HG02571 (cell line): ENCODE results near the gene ARHGAP26.
"Not testable (repeated sequence)": the region's sequence is repeated elsewhere in the genome, so short reads cannot be mapped to it uniquely, and the experiment has no call there.

Experiments used
- ATAC-seq: cut with Tn5 transposase; IDR thresholded peaks from one replicate; pipeline ENCODE4 v1.9.1; 2021; ENCODE audit warnings: mild to moderate bottlenecking, moderate library complexity; ENCODE audit not compliant: unreplicated experiment

ARHGAP26 gene

DNA sequence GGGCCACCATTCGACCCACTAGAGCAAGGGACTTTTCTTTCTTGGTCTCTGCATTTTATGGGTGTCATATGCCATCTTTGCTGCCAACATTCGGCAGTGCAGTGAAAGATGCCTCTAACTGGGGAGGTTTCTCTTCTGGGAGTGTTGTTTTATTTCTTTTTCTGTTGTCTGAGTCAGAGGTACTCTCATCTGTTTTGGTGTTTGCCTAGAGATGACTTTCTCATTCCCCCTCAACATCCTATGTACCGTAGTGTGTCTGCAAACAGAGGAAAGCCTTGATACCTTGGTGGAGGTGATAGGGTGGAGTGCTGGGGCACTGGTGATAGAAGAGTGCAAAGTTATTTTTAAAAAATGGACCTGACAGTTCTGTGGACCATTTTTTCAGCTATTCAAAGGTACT lies 182.1 kb downstream of the ARHGAP26 start:
- ATAC-seq: no peak

- ATAC-seq: not testable (repeated sequence)
These were observed 182.7 kb downstream of the ARHGAP26 start for GRCh38 chr5:142952871-142953270.

GRCh38 chr5:142954455-142954854 lies 184.3 kb downstream of the ARHGAP26 start:
- ATAC-seq: no peak

DNA sequence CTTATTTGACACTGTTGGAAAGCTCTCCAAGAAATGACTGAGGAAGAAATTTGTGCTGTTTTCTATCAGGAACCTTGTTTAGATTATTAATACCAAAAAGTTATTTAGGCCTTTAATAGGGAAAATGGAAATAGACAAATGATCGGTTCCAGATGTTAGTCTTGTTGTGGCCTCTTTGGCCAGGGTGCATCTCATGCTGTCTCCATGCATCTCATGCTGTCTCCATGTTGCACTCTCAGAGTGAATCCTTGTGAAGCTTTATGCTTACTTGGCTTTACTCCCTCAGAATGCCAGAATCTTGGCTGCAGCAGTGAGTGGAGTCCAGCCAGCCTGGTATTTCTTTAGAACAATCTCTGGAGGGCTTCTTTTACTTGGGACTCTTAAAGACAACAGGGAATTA lies 185.5 kb downstream of the ARHGAP26 start:
- no peak for ATAC-seq

DNA sequence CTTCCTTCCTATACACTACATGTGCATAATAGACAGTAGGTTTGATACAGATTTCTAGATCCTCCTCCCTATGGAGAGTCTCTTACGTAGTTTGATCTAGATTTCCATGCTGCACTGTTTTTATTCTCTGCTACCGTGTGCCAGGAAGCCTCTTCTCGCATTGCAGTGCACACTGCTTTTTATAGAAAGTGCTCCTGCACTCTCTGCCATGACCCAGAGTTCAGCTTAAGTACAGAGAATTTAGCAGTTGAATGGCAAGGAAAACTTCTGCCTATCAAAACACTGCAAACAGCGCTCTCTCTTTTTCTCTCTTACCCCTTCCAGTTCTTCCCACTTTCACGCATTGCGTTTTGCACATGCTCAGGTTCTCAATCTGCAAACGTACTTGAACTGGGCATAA lies 187.4 kb downstream of the ARHGAP26 start:
- ATAC-seq: no peak

GRCh38 chr5:142958944-142959682 lies 188.9 kb downstream of the ARHGAP26 start:
- no peak for ATAC-seq

DNA sequence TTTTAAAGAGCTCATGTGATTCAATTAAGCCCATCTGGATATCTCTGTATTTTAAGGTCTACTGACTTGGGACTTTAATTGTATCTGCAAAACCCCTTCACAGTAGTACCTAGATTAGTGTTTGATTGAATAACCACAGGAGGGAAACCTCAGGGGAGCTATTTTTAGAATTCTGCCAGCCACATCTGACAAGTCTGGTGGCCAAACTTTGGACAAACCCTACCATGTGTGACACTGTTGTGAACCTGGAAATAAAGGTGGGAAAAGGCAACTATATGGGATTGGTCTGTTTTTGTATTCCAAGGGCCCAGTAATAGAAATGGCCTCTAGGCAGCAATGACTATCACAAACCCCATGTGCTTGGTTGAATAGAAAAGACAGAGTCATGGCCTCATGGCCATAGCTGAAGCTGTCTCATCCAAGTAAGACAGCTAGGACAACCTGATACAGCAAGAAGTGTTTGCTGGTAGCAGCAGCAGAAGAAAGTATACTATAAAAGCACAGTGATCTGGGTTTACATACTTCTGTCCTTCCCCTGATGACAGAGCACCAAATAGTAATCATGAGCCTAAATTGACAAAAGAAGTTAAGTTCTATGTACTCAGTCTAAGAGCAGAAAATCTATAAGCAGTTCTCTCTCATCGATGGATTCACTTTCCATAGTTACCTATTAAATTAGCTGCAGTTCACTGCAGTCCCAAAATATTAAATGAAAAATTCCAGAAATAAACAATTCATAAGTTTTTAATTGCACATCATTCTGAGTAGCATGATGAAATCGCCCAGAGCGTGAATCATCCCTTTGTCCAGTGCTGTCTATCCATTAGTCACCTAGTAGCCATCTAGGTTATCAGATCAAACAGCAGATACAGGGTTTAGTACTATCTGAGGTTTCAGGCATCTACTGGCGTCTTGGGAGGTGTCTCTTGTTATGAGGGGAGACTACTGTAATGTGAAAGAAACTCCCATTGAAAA lies 189.8 kb downstream of the ARHGAP26 start:
- no peak for ATAC-seq

GRCh38 chr5:142961440-142962173 lies 191.4 kb downstream of the ARHGAP26 start:
- ATAC-seq: no peak

DNA sequence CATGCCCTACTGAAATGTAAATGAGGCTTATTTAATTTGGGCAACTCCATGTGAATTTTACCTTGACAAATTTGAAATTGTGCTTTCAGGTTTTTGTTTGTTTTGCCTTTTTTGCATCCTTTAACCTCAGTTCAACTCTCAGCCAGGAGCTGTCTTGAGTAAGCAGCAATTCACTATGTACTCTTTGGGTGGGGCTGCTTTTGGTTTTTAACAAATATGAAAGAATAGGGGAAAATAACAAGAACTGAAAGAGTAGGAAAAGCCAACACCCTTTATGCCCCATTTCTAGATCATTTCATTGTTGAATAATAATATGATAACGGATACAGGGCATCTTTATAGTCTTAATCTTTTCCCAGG lies 192.0 kb downstream of the ARHGAP26 start:
- no peak for ATAC-seq

GRCh38 chr5:142965258-142966120 lies 195.3 kb downstream of the ARHGAP26 start:
- not testable (repeated sequence) for ATAC-seq

GRCh38 chr5:142966121-142966420 lies 195.9 kb downstream of the ARHGAP26 start:
- ATAC-seq: no peak

DNA sequence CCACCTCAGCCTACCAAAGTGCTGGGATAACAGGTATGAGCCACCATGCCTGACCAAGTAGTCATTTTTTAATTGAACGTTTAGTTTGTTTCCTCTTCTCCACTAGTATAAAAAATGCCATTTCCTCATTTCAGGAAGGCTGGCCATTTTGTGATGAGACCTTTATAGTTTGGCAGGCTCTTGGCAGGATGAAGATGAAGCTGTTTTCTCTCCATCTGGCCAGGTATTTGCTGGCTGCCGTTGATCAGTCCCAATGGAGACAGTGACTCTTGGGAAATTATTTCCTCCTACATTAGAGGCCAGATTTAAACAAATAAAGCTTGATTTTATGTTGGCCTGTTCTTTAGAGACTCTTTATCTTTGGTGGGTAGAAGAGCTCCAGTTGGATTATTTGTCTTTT lies 199.0 kb downstream of the ARHGAP26 start:
- ATAC-seq: no peak

- no peak for ATAC-seq
These were observed 199.7 kb downstream of the ARHGAP26 start for GRCh38 chr5:142969624-142970439.

GRCh38 chr5:142970440-142971030 lies 200.4 kb downstream of the ARHGAP26 start:
- no peak for ATAC-seq

- no peak for ATAC-seq
These were observed 201.3 kb downstream of the ARHGAP26 start for GRCh38 chr5:142971303-142972013.

GRCh38 chr5:142972064-142972570 lies 201.9 kb downstream of the ARHGAP26 start:
- no peak for ATAC-seq

DNA sequence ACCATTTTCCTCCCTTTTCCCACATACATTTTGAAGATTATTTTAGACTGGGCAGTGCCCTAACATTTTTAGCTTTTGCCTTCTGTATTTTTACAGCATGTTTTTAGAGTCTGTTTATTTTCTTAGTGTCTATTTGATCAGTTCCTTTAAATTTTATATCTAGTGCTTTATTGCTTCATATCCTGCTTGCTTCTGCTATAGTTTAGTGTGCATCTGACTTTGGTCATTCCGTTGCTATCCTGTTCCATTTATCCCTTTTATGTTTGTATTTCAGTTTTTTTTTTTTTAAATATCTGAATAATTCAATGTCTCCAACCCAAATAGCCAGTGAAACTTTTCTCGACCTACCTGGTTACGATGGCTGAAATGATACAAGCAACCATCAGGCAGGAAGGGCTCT lies 203.8 kb downstream of the ARHGAP26 start:
- ATAC-seq: no peak

GRCh38 chr5:142974409-142974808 lies 204.2 kb downstream of the ARHGAP26 start:
- no peak for ATAC-seq
